Hepatocyte (in vitro differentiated cells): ENCODE data around the gene STXBP6. TPM values are rescaled to one million over a fixed set of nuclear protein-coding genes. Genes with fewer than 3 reads are reported as not detected.

ENCODE experiments used
- DNase-seq: peaks from one replicate; pipeline ENCODE4 v3.0.0-alpha.2; 2016; ENCODE audit warnings: low spot score
- H2AFZ ChIP-seq: fragments of 200-600 bp; sonication (generic); 2 replicates; pipeline ENCODE4 v1.6.0; 2016; ENCODE audit warnings: antibody characterized with exemption, mild to moderate bottlenecking
- H3K27ac ChIP-seq: fragments of 200-600 bp; sonication (generic); 2 replicates; pipeline ENCODE4 v1.5.1; 2016; ENCODE audit warnings: mild to moderate bottlenecking
- H3K27me3 ChIP-seq: fragments of 200-600 bp; sonication (generic); 2 replicates; pipeline ENCODE4 v1.6.1; 2016
- H3K36me3 ChIP-seq: fragments of 200-600 bp; sonication (generic); replicated peaks from 2 replicates; pipeline ENCODE4 v1.5.1; 2016; ENCODE audit warnings: low read depth; ENCODE audit not compliant: insufficient read depth
- H3K4me1 ChIP-seq: fragments of 200-600 bp; sonication (generic); 2 replicates; pipeline ENCODE4 v1.5.1; 2016; ENCODE audit warnings: mild to moderate bottlenecking, moderate library complexity; ENCODE audit not compliant: insufficient read depth
- H3K4me2 ChIP-seq: fragments of 200-600 bp; sonication (generic); 2 replicates; pipeline ENCODE4 v1.6.0; 2016
- H3K4me3 ChIP-seq: fragments of 200-600 bp; sonication (generic); 2 replicates; pipeline ENCODE4 v1.5.1; 2016; ENCODE audit warnings: mild to moderate bottlenecking
- H3K79me2 ChIP-seq: fragments of 200-600 bp; sonication (generic); 2 replicates; pipeline ENCODE4 v1.6.0; 2017; ENCODE audit warnings: mild to moderate bottlenecking
- H3K9me2 ChIP-seq: fragments of 200-600 bp; sonication (generic); replicated peaks from 2 replicates; pipeline ENCODE4 v1.6.0; 2017; ENCODE audit warnings: mild to moderate bottlenecking; ENCODE audit not compliant: insufficient read depth
- H3K9me3 ChIP-seq: fragments of 200-600 bp; sonication (generic); 2 replicates; pipeline ENCODE4 v1.5.1; 2016; ENCODE audit warnings: low read depth, mild to moderate bottlenecking
- H4K20me1 ChIP-seq: fragments of 200-600 bp; sonication (generic); 2 replicates; pipeline ENCODE4 v1.6.0; 2016; ENCODE audit warnings: mild to moderate bottlenecking; ENCODE audit not compliant: insufficient read depth, poor library complexity, severe bottlenecking
- CTCF ChIP-seq: fragments of 200-600 bp; sonication (generic); IDR thresholded peaks from 2 replicates; pipeline ENCODE4 v1.5.1; 2016; ENCODE audit warnings: antibody characterized with exemption, mild to moderate bottlenecking; ENCODE audit not compliant: poor library complexity
- EZH2 ChIP-seq: fragments of 200-600 bp; sonication (generic); IDR thresholded peaks from 2 replicates; pipeline ENCODE4 v1.6.1; 2016; ENCODE audit warnings: antibody characterized with exemption, mild to moderate bottlenecking, borderline replicate concordance
- EZH2phosphoT487 ChIP-seq: fragments of 200-600 bp; sonication (generic); IDR thresholded peaks from one replicate; pipeline ENCODE4 v1.6.1; 2018; ENCODE audit warnings: antibody characterized with exemption, mild to moderate bottlenecking, low read depth, moderate library complexity; ENCODE audit not compliant: unreplicated experiment, severe bottlenecking
- WGBS: methylation state at CpG from one replicate; pipeline ENCODE4 v1.1.6; 2016; ENCODE audit warnings: low lambda C conversion rate; ENCODE audit errors: missing lambda C conversion rate; 5-methylcytosine and 5-hydroxymethylcytosine counted together
- polyA plus RNA-seq: library from polyadenylated mRNA; unstranded; fragments of >200 nt; fragmentation: Nextera tagmentation; extraction: Ambion mirVana; gene quantifications from 2 replicates; pipeline ENCODE4 v1.2.1, GENCODE V29; 2016
- total RNA-seq: library from RNA; depleted of rRNA; stranded (reverse); fragments of >200 nt; gene quantifications from 2 replicates; pipeline ENCODE4 v1.2.3, GENCODE V29; 2014

Gene STXBP6
- total and polyA plus RNA-seq, 2 experiments from 2014 or later = 34.1 to 44.9 TPM

- peaks cover 3% of the 10 kb centered on the region for H3K79me2 ChIP-seq
- peak; percentile 67 for DNase-seq
- H3K27me3 ChIP-seq = no peaks in the 10 kb centered on the region
- no peaks in the 10 kb centered on the region for H3K9me2 ChIP-seq
- no peaks in the 10 kb centered on the region for H3K36me3 ChIP-seq
- H3K27ac ChIP-seq = peak overlapping the region; percentile 91
- no peak overlapping the region for H2AFZ ChIP-seq
- peaks cover 53% of the 10 kb centered on the region for H3K4me1 ChIP-seq
- 48% methylated on average over 5 of the region's 5 CpGs for WGBS
- no peak for TF ChIP-seq CTCF
- no peak overlapping the region for H3K4me3 ChIP-seq
- H3K9me3 ChIP-seq = no peaks in the 10 kb centered on the region
- H4K20me1 ChIP-seq = no peaks in the 10 kb centered on the region
- peak overlapping the region; percentile 54 for H3K4me2 ChIP-seq
Observed at GRCh38 chr14:24816011-24816928, 233.7 kb downstream of the STXBP6 start.

GRCh38 chr14:24815543-24815942, 234.4 kb downstream of the STXBP6 start:
- no peak overlapping the region for H3K4me3 ChIP-seq
- no peaks in the 10 kb centered on the region for H3K36me3 ChIP-seq
- 96% methylated on average over 9 of the region's 9 CpGs for WGBS
- H3K79me2 ChIP-seq = peaks cover 3% of the 10 kb centered on the region
- peak overlapping the region; percentile 91 for H3K27ac ChIP-seq
- no peak overlapping the region for H2AFZ ChIP-seq
- no peaks in the 10 kb centered on the region for H3K27me3 ChIP-seq
- no peak for DNase-seq
- no peaks in the 10 kb centered on the region for H4K20me1 ChIP-seq
- no peak for TF ChIP-seq EZH2
- no peak for TF ChIP-seq EZH2phosphoT487
- no peak for TF ChIP-seq CTCF
- no peak overlapping the region for H3K4me2 ChIP-seq
- H3K4me1 ChIP-seq = peaks cover 60% of the 10 kb centered on the region
- no peaks in the 10 kb centered on the region for H3K9me2 ChIP-seq
- H3K9me3 ChIP-seq = no peaks in the 10 kb centered on the region

GRCh38 chr14:24814944-24815343, 235.0 kb downstream of the STXBP6 start:
- Histone ChIP-seq H3K4me1 (peaks cover 65% of the 10 kb centered on the region), H4K20me1 (no peaks in the 10 kb centered on the region), H3K27ac (peak overlapping the region; percentile 43), H3K79me2 (peaks cover 3% of the 10 kb centered on the region), H3K36me3 (no peaks in the 10 kb centered on the region), H2AFZ (no peak overlapping the region), H3K9me2 (no peaks in the 10 kb centered on the region), H3K4me2 (no peak overlapping the region), H3K9me3 (no peaks in the 10 kb centered on the region), H3K4me3 (no peak overlapping the region), H3K27me3 (no peaks in the 10 kb centered on the region)
- no peak for DNase-seq
- 70% methylated on average over 2 of the region's 2 CpGs for WGBS
- TF ChIP-seq EZH2phosphoT487 = no peak
- TF ChIP-seq CTCF = no peak
- TF ChIP-seq EZH2 = no peak
